Stimulated activated CD8-positive, alpha-beta memory T cell treated with anti-CD3 and anti-CD28 coated beads, Interleukin-7, amount 100 ng/mL, for 24 hours (primary cell): Measurements from ENCODE around the gene ZMYND19.
"Not testable (repeated sequence)": the region's sequence is repeated elsewhere in the genome, so short reads cannot be mapped to it uniquely, and the experiment has no call there.

ENCODE experiments used
- DNase-seq: peaks from one replicate; pipeline ENCODE4 v3.0.0-alpha.2; 2020; ENCODE audit warnings: low read depth

The ZMYND19 gene

GRCh38 chr9:137590469-137591383, at the start of gene ZMYND19:
TSS of gene ZMYND19 (minus strand) at chr9:137590512. CDS start at chr9:137590263, 249 bp downstream.
- peak; percentile 78 for DNase-seq

GRCh38 chr9:137639303-137640051, 49.2 kb upstream of the ZMYND19 start:
- no peak for DNase-seq

- no peak for DNase-seq
Observed at GRCh38 chr9:137638680-137639079, 48.4 kb upstream of the ZMYND19 start.

- DNase-seq: no peak
Observed at GRCh38 chr9:137634016-137634415, 43.7 kb upstream of the ZMYND19 start.

GRCh38 chr9:137632230-137633161, 42.2 kb upstream of the ZMYND19 start:
- no peak for DNase-seq

- no peak for DNase-seq
Observed at GRCh38 chr9:137631345-137632229, 41.3 kb upstream of the ZMYND19 start.

GRCh38 chr9:137630679-137631078, 40.4 kb upstream of the ZMYND19 start:
- DNase-seq: no peak

GRCh38 chr9:137630126-137630525, 39.8 kb upstream of the ZMYND19 start:
- DNase-seq: no peak

- DNase-seq: not testable (repeated sequence)
Observed at GRCh38 chr9:137627406-137627805, 37.1 kb upstream of the ZMYND19 start.

GRCh38 chr9:137626464-137626863, 36.2 kb upstream of the ZMYND19 start:
- DNase-seq: no peak

GRCh38 chr9:137622211-137622610, 31.9 kb upstream of the ZMYND19 start:
- DNase-seq: not testable (repeated sequence)

GRCh38 chr9:137621131-137621757, 30.9 kb upstream of the ZMYND19 start:
- DNase-seq: no peak

GRCh38 chr9:137620581-137620980, 30.3 kb upstream of the ZMYND19 start:
- DNase-seq: no peak

- no peak for DNase-seq
Observed at GRCh38 chr9:137620048-137620405, 29.7 kb upstream of the ZMYND19 start.

GRCh38 chr9:137619240-137620047, 29.1 kb upstream of the ZMYND19 start:
- DNase-seq: no peak

- peak; percentile 74 for DNase-seq
Observed at GRCh38 chr9:137618105-137619067, 28.1 kb upstream of the ZMYND19 start, which contains the start of gene EHMT1. TSS of gene EHMT1 (plus strand) at chr9:137619005. CDS start at chr9:137619029, 24 bp downstream.

GRCh38 chr9:137615387-137615871, 25.1 kb upstream of the ZMYND19 start:
- no peak for DNase-seq
